A549 (cell line): ENCODE data around the gene ULK4. TPM values are rescaled to one million over a fixed set of nuclear protein-coding genes. Genes with fewer than 3 reads are reported as not detected.

Experiments used
- ATAC-seq, 2 experiments: fragments of 200-7000 bp in 1 of 2; fragments of >200 bp in 1 of 2; cut with Nextera tagmentation in 1 of 2; cut with Tn5 transposase in 1 of 2; 3 replicates each; pipeline versions ENCODE4 v1.8.0 to v1.9.1; 2018 to 2020; ENCODE audit warnings: mild to moderate bottlenecking in 1 of 2, moderate library complexity in 1 of 2
- CTCF ChIA-PET: fragments of 300-600 bp; sonication (Branson Sonifier 250); formaldehyde crosslinking; extraction: SDS; loops from one replicate; lab custom pipeline; 2021; ENCODE audit warnings: antibody characterized with exemption, inconsistent platforms; lab: Yijun Ruan, JAX
- POLR2A ChIA-PET: fragments of 350-600 bp; formaldehyde crosslinking; extraction: SDS; loops from one replicate; lab custom pipeline; 2021; ENCODE audit warnings: antibody characterized with exemption, inconsistent platforms; lab: Yijun Ruan, JAX
- DNase-seq, 2 experiments: peaks; one replicate each; pipeline versions ENCODE4 v3.0.0 to v3.0.0-alpha.2; 2011 to 2016; ENCODE audit warnings: low read depth in 1 of 2, low spot score in 1 of 2
- FAIRE-seq: peaks from 2 replicates; lab custom pipeline; 2011; peaks lifted over from hg19 to GRCh38; lab: Jason Lieb, UNC
- H3K27ac ChIP-seq, 2 experiments: fragments of >200 bp; sonication (Bioruptor Twin); formaldehyde crosslinking; 3 replicates each; pipeline ENCODE4 v1.5.1; 2016 to 2017
- H3K4me1 ChIP-seq: fragments of >200 bp; sonication (Bioruptor Twin); formaldehyde crosslinking; 3 replicates; pipeline ENCODE4 v1.6.1; 2016
- H3K4me2 ChIP-seq: fragments of >200 bp; sonication (Bioruptor Twin); formaldehyde crosslinking; 3 replicates; pipeline ENCODE4 v1.6.1; 2016
- H3K4me3 ChIP-seq: fragments of >200 bp; sonication (Bioruptor Twin); formaldehyde crosslinking; 3 replicates; pipeline ENCODE4 v1.5.1; 2016
- H3K9me3 ChIP-seq: fragments of >200 bp; sonication (Bioruptor Twin); formaldehyde crosslinking; 3 replicates; pipeline ENCODE4 v1.6.1; 2016
- BHLHE40 ChIP-seq: IDR thresholded peaks from 2 replicates; pipeline ENCODE4 v1.6.1; 2012; ENCODE audit warnings: low read depth, low read length, inconsistent platforms
- CBX2 ChIP-seq: fragments of 200-600 bp; sonication (generic); IDR thresholded peaks from 2 replicates; pipeline ENCODE4 v1.6.1; 2016; ENCODE audit warnings: low read depth, mild to moderate bottlenecking, borderline replicate concordance
- CBX8 ChIP-seq: fragments of 200-600 bp; sonication (generic); IDR thresholded peaks from 2 replicates; pipeline ENCODE4 v1.6.1; 2016
- CHD4 ChIP-seq: fragments of 200-600 bp; sonication (generic); IDR thresholded peaks from 2 replicates; pipeline ENCODE4 v1.6.1; 2016; ENCODE audit warnings: antibody characterized with exemption, mild to moderate bottlenecking, borderline replicate concordance
- CTCF ChIP-seq: fragments of >200 bp; sonication (Bioruptor Twin); formaldehyde crosslinking; IDR thresholded peaks from 3 replicates; pipeline ENCODE4 v1.5.1; 2016
- EHMT2 ChIP-seq: fragments of 200-600 bp; sonication (generic); IDR thresholded peaks from 2 replicates; pipeline ENCODE4 v1.6.1; 2016; ENCODE audit warnings: antibody characterized with exemption, low read depth, mild to moderate bottlenecking, moderate library complexity
- EP300 ChIP-seq, 2 experiments: fragments of >200 bp; sonication (Bioruptor Twin); formaldehyde crosslinking; IDR thresholded peaks; 2 replicates in 1 of 2; 3 replicates in 1 of 2; pipeline ENCODE4 v1.6.1; 2016 to 2017
- FOSB ChIP-seq: fragments of 250-450 bp; sonication (Bioruptor Pico); IDR thresholded peaks from 2 replicates; pipeline ENCODE4 v1.5.0; 2020; ENCODE audit warnings: mild to moderate bottlenecking, moderate library complexity
- FOXS1 ChIP-seq: fragments of 250-450 bp; sonication (Bioruptor Pico); IDR thresholded peaks from 2 replicates; pipeline ENCODE4 v1.5.0; 2020; ENCODE audit warnings: mild to moderate bottlenecking, moderate library complexity
- HDAC2 ChIP-seq: fragments of 200-600 bp; sonication (generic); IDR thresholded peaks from 2 replicates; pipeline ENCODE4 v1.6.1; 2016
- HEYL ChIP-seq: fragments of 250-450 bp; sonication (Bioruptor Pico); IDR thresholded peaks from 2 replicates; pipeline ENCODE4 v1.8.0; 2021; ENCODE audit warnings: mild to moderate bottlenecking, moderate library complexity
- HOXA7 ChIP-seq: fragments of 250-450 bp; sonication (Bioruptor Pico); IDR thresholded peaks from 2 replicates; pipeline ENCODE4 v1.5.0; 2020; ENCODE audit warnings: mild to moderate bottlenecking, moderate library complexity
- HOXB5 ChIP-seq: fragments of 250-450 bp; sonication (Bioruptor Pico); IDR thresholded peaks from 2 replicates; pipeline ENCODE4 v1.5.0; 2020; ENCODE audit warnings: mild to moderate bottlenecking, moderate library complexity
- NPAS2 ChIP-seq: fragments of 250-450 bp; sonication (Bioruptor Pico); IDR thresholded peaks from 2 replicates; pipeline ENCODE4 v1.8.0; 2022; ENCODE audit warnings: mild to moderate bottlenecking, moderate library complexity, borderline replicate concordance
- PHF8 ChIP-seq: fragments of 200-600 bp; sonication (generic); IDR thresholded peaks from 2 replicates; pipeline ENCODE4 v1.6.1; 2016; ENCODE audit warnings: low read depth, mild to moderate bottlenecking, antibody characterized with exemption, moderate library complexity, borderline replicate concordance
- POLR2A ChIP-seq: IDR thresholded peaks from 2 replicates; pipeline ENCODE4 v1.6.1; 2012; ENCODE audit warnings: mild to moderate bottlenecking, low read length
- POLR2AphosphoS2 ChIP-seq: conservative IDR thresholded peaks from 2 replicates; pipeline ENCODE4 v1.6.1; 2012; ENCODE audit warnings: low read length, improper control_type of control experiment, inconsistent platforms
- RAD21 ChIP-seq, 2 experiments: fragments of >200 bp in 1 of 2; sonication (Bioruptor Twin) in 1 of 2; formaldehyde crosslinking in 1 of 2; IDR thresholded peaks in 1 of 2; conservative IDR thresholded peaks in 1 of 2; 2 replicates in 1 of 2; 3 replicates in 1 of 2; pipeline ENCODE4 v1.6.1; 2012 to 2018; ENCODE audit warnings: inconsistent platforms in 1 of 2
- RFX5 ChIP-seq: fragments of 450-650 bp; IDR thresholded peaks from 2 replicates; pipeline ENCODE4 v1.7.1; 2014; ENCODE audit warnings: antibody characterized with exemption, mild to moderate bottlenecking, moderate library complexity
- SREBF2 ChIP-seq: fragments of 450-650 bp; IDR thresholded peaks from 2 replicates; pipeline ENCODE4 v1.6.1; 2014; ENCODE audit warnings: mild to moderate bottlenecking, moderate library complexity
- TFCP2L1 ChIP-seq: fragments of 250-450 bp; sonication (Bioruptor Pico); IDR thresholded peaks from 2 replicates; pipeline ENCODE4 v1.5.0; 2021; ENCODE audit warnings: mild to moderate bottlenecking
- TP53 ChIP-seq: fragments of 250-450 bp; sonication (Bioruptor Pico); IDR thresholded peaks from 2 replicates; pipeline ENCODE4 v1.5.0; 2021; ENCODE audit warnings: mild to moderate bottlenecking, moderate library complexity
- USF2 ChIP-seq: fragments of 450-650 bp; IDR thresholded peaks from 2 replicates; pipeline ENCODE4 v1.6.1; 2014; ENCODE audit warnings: antibody characterized with exemption
- ZC3H11A ChIP-seq: fragments of 450-650 bp; IDR thresholded peaks from 2 replicates; pipeline ENCODE4 v1.6.1; 2014; ENCODE audit warnings: antibody characterized with exemption, mild to moderate bottlenecking
- ZFP36 ChIP-seq: fragments of 450-650 bp; IDR thresholded peaks from 2 replicates; pipeline ENCODE4 v1.6.1; 2014; ENCODE audit warnings: borderline replicate concordance; ENCODE audit not compliant: partially characterized antibody
- WGBS: methylation state at CpG from one replicate; pipeline ENCODE4 v1.1.6; 2017; ENCODE audit errors: missing lambda C conversion rate; 5-methylcytosine and 5-hydroxymethylcytosine counted together
- polyA plus RNA-seq, 4 experiments: library from polyadenylated mRNA; depleted of rRNA in 3 of 4; stranded (reverse); fragments of >200 nt; fragmentation: RNase III in 1 of 4; extraction: RNeasy Plus Mini Kit Qiagen cat#74134 plus additional on column Dnase treatment in 1 of 4; gene quantifications; 2 replicates in 3 of 4; 3 replicates in 1 of 4; pipeline ENCODE4 v1.2.3, GENCODE V29; 2011 to 2017
- TF ChIP-seq, protein P1 (sequence below): fragments of 200-600 bp; sonication (generic); IDR thresholded peaks from 2 replicates; pipeline ENCODE4 v1.6.1; 2016; ENCODE audit warnings: antibody characterized with exemption, mild to moderate bottlenecking, moderate library complexity

The ULK4 gene
- polyA plus RNA-seq, 2 of the 4 experiments (the other 2 are of a cell fraction): 4.9 to 7.7 TPM

- CTCF ChIA-PET: no interaction called here
- DNase-seq: no peak
- Histone ChIP-seq H3K4me1 (no peaks in the 10 kb centered on the region), H3K4me2 (no peak overlapping the region), H3K9me3 (no peaks in the 10 kb centered on the region), H3K4me3 (no peak overlapping the region), H3K27ac (no peak overlapping the region; a peak in 1 of 6 replicates)
- POLR2A ChIA-PET: no interaction called here
- ATAC-seq: no peak
- 98% methylated on average over 4 of the region's 4 CpGs for WGBS
- TF ChIP-seq HOXB5 (CRISPR knock-in tag) (no peak), CHD4 (no peak), FOSB (CRISPR knock-in tag) (no peak), EP300 (IDR thresholded peaks at IDR 0.05) (no peak), POLR2A (no peak), TFCP2L1 (no peak), EHMT2 (no peak)
- no peak for FAIRE-seq
Measured at GRCh38 chr3:41290736-41291135, 671.2 kb downstream of the ULK4 start.

DNA sequence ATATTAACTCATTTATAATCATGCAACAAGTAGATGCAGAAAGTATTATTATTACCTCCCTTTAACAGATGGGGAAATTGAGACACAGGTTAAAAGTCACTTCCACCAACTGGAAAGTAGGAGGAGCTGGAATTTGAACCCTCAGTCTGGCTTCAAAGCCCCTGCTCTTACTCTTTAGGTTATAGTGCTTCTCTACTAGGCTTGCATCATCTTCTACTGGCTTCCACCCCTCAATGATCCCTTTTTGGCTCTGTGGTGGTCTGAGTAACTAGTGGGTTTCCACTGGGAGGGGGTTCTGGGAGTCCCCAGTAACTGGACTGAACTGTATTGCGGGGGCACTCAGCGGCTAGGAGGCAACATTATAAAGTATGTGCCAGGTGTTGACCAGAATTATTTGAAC lies 671.6 kb downstream of the ULK4 start:
- DNase-seq (no peak), FAIRE-seq (no peak), ATAC-seq (no peak)
- TF ChIP-seq USF2 (no peak), ZFP36 (no peak), NPAS2 (CRISPR knock-in tag) (no peak), EP300 (IDR thresholded peaks at IDR 0.05) (no peak), HOXB5 (CRISPR knock-in tag) (no peak), RAD21 (conservative IDR thresholded peaks at IDR 0.05 in 1 of 2, IDR thresholded peaks at IDR 0.05 in 1 of 2) (no peak), ZC3H11A (no peak), BHLHE40 (no peak), CBX2 (no peak), RFX5 (no peak), FOXS1 (no peak)
- TF ChIP-seq, protein P1, sequence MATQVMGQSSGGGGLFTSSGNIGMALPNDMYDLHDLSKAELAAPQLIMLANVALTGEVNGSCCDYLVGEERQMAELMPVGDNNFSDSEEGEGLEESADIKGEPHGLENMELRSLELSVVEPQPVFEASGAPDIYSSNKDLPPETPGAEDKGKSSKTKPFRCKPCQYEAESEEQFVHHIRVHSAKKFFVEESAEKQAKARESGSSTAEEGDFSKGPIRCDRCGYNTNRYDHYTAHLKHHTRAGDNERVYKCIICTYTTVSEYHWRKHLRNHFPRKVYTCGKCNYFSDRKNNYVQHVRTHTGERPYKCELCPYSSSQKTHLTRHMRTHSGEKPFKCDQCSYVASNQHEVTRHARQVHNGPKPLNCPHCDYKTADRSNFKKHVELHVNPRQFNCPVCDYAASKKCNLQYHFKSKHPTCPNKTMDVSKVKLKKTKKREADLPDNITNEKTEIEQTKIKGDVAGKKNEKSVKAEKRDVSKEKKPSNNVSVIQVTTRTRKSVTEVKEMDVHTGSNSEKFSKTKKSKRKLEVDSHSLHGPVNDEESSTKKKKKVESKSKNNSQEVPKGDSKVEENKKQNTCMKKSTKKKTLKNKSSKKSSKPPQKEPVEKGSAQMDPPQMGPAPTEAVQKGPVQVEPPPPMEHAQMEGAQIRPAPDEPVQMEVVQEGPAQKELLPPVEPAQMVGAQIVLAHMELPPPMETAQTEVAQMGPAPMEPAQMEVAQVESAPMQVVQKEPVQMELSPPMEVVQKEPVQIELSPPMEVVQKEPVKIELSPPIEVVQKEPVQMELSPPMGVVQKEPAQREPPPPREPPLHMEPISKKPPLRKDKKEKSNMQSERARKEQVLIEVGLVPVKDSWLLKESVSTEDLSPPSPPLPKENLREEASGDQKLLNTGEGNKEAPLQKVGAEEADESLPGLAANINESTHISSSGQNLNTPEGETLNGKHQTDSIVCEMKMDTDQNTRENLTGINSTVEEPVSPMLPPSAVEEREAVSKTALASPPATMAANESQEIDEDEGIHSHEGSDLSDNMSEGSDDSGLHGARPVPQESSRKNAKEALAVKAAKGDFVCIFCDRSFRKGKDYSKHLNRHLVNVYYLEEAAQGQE: no peak
- no peak overlapping the region for H3K4me3 ChIP-seq
- H3K9me3 ChIP-seq: no peaks in the 10 kb centered on the region
- 80% methylated on average over 1 of the region's 2 CpGs for WGBS
- no peak overlapping the region for H3K4me2 ChIP-seq
- ChIA-PET CTCF (no interaction called here), POLR2A (no interaction called here)
- no peaks in the 10 kb centered on the region for H3K4me1 ChIP-seq
- H3K27ac ChIP-seq: no peak overlapping the region

DNA sequence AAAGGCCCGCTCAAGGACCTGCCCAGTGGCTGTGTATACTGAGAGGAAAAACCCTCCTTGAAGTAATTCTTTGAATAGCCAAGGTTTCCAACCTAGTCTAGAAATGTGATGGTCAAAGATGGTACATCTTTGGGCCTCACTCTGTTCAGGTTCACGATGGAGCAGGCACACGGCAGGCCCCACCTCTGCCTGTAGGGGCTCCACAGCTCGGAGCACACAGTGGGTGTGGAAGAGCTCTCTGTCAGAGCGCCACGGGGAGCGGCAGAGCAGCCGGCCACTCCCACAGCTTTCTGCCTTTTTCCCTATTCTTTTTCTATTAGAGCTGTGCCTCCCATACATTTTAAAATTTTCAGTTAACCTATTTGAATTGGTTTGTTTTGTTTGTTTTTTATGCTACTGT lies 673.1 kb downstream of the ULK4 start:
- no peaks in the 10 kb centered on the region for H3K4me1 ChIP-seq
- H3K9me3 ChIP-seq: no peaks in the 10 kb centered on the region
- CTCF ChIA-PET: interaction anchor here (0.7 kb wide), 1 partner anchor 10 kb away, joined by 4 read pairs; no protein-coding TSS in a partner anchor
- TF ChIP-seq HEYL (no peak), BHLHE40 (no peak), TP53 (CRISPR knock-in tag) (no peak), EHMT2 (no peak), ZFP36 (no peak), HOXA7 (CRISPR knock-in tag) (no peak), HDAC2 (no peak), POLR2AphosphoS2 (no peak), CBX8 (no peak), PHF8 (no peak), CTCF (no peak), HOXB5 (CRISPR knock-in tag) (no peak), POLR2A (no peak), RAD21 (conservative IDR thresholded peaks at IDR 0.05 in 1 of 2, IDR thresholded peaks at IDR 0.05 in 1 of 2) (no peak), TFCP2L1 (no peak), FOXS1 (no peak), SREBF2 (no peak)
- WGBS: 90% methylated on average over 8 of the region's 8 CpGs
- no peak for DNase-seq
- FAIRE-seq: no peak
- peak in 1 of 2 experiments; percentile 59; a peak in 2 of 6 replicates for ATAC-seq
- no peak overlapping the region for H3K4me3 ChIP-seq
- POLR2A ChIA-PET: no interaction called here
- H3K27ac ChIP-seq: no peak overlapping the region
- H3K4me2 ChIP-seq: no peak overlapping the region
